ENCODE measurements around the gene YTHDC2. TPM values are rescaled to one million over a fixed set of nuclear protein-coding genes. Genes with fewer than 3 reads are reported as not detected.
A peak's percentile ranks its signal among the peaks of the same experiment; 100 is the strongest.

YTHDC2 gene
- total and polyA plus RNA-seq, 10 of the 15 experiments (the other 5 are each of a cell fraction or from before 2014, with no cell fraction given): 3.8 to 25.8 (median 16.4) TPM

DNA sequence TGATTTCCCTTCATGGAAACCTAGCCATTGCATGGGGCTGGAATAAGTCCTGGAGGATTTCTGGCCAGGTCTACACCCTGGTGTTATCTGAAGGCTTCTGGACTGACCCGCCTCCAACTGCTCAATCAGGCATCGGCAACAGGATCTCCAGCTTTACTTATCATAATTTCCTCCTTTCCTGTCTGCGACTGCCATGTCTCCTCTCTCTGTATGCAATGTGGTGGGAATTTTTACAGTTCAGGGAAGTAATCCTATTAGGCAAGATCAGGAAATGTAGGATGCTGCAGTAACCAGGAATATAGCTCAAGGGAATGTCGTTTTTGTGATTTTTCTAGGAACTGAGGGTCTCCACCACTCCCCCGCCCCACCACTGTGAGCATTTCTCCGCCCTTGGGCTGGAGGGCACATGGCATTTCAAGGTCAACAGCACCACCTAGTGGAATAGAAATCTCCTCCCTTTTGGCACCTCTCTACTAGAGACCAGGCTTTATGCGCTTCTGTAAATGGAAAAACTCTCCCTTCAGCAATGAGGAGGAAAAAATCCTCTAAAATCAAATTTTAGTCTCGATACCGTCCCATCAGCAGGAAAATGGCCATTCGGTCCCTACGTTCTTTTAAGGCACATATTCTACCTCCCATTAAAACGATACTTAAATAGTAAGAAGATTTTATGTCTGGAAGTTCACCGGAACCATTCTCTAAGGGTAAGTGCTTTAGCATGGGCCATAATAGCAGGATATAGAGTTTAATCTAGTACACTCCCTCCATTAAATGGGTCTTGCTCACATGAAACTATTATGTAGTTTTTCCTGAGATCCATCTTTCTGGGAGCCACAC lies 93.0 kb downstream of the YTHDC2 start:
- peak; percentile 7 for DNase-seq (ENCODE audit: low read depth, low spot score)
- ChIA-PET POLR2A (interaction anchor here (0.9 kb wide), 1 partner anchor 12 kb away, joined by 3 read pairs; no protein-coding TSS in a partner anchor), RAD21 (ENCODE audit: unreplicated experiment) (interaction anchor here (0.7 to 4.5 kb wide), 4 partner anchors 10 to 611 kb away, joined by 3 to 23 read pairs (median 10); no protein-coding TSS in a partner anchor), SMC1A (ENCODE audit: uncharacterized antibody, unreplicated experiment) (interaction anchor here (0.7 to 2.8 kb wide), 8 partner anchors 11 to 1057 kb away, joined by 3 to 13 read pairs (median 6); no protein-coding TSS in a partner anchor), CTCF (interaction anchor here (0.8 to 5.5 kb wide), 28 partner anchors 8 to 850 kb away, joined by 3 to 57 read pairs (median 4); no protein-coding TSS in a partner anchor)
- Histone ChIP-seq H3K9ac (ENCODE audit: control insufficient read depth, insufficient read depth, low read length) (no peak overlapping the region), H4K20me1 (ENCODE audit: control insufficient read depth, insufficient read depth) (no peaks in the 10 kb centered on the region), H3K27me3 (replicated peaks in 1 of 2; ENCODE audit: control insufficient read depth in 2 of 2, insufficient read depth in 2 of 2, low read length in 1 of 2) (no peaks in the 10 kb centered on the region), H3K4me3 (no peak overlapping the region), H3K9me3 (replicated peaks; ENCODE audit: control insufficient read depth, insufficient read depth, low read length) (no peaks in the 10 kb centered on the region; the same call in 2 of the 3 replicates), H3K27ac (ENCODE audit: control insufficient read depth, insufficient read depth) (no peak overlapping the region), H3K79me2 (ENCODE audit: control insufficient read depth, insufficient read depth, low read length) (no peaks in the 10 kb centered on the region), H2AFZ (ENCODE audit: control insufficient read depth, low read depth, low read length) (no peak overlapping the region), H3K4me2 (ENCODE audit: control insufficient read depth, insufficient read depth) (no peak overlapping the region), H3K4me1 (ENCODE audit: control insufficient read depth, insufficient read depth, low read length) (no peaks in the 10 kb centered on the region), H3K36me3 (ENCODE audit: control insufficient read depth in 2 of 2, insufficient read depth in 2 of 2, low read length in 1 of 2) (no peaks in the 10 kb centered on the region)
- intact Hi-C loops (cut with micrococcal nuclease; ENCODE audit: unreplicated experiment) (loop anchor here (1.0 to 10.0 kb wide), 6 partner anchors 227 to 1432 kb away; no protein-coding TSS in a partner anchor), in situ Hi-C loops (cut with MboI) (loop anchor here (5.0 to 10.0 kb wide), 3 partner anchors 224 to 1052 kb away; no protein-coding TSS in a partner anchor)
- peak; percentile 81 for FAIRE-seq
- BruUV-seq (replicated peaks): no TSS peak
- WGBS (ENCODE audit: insufficient coverage, insufficient replicate concordance, low lambda C conversion rate, missing lambda C conversion rate): 23% methylated on average over 13 of the region's 13 CpGs
- TF ChIP-seq BMI1 (IDR thresholded peaks at IDR 0.05; ENCODE audit: borderline replicate concordance): no peak
- no peak for TF ChIP-seq SMAD5 (IDR thresholded peaks at IDR 0.05; ENCODE audit: low read depth)
- TF ChIP-seq, protein P1, sequence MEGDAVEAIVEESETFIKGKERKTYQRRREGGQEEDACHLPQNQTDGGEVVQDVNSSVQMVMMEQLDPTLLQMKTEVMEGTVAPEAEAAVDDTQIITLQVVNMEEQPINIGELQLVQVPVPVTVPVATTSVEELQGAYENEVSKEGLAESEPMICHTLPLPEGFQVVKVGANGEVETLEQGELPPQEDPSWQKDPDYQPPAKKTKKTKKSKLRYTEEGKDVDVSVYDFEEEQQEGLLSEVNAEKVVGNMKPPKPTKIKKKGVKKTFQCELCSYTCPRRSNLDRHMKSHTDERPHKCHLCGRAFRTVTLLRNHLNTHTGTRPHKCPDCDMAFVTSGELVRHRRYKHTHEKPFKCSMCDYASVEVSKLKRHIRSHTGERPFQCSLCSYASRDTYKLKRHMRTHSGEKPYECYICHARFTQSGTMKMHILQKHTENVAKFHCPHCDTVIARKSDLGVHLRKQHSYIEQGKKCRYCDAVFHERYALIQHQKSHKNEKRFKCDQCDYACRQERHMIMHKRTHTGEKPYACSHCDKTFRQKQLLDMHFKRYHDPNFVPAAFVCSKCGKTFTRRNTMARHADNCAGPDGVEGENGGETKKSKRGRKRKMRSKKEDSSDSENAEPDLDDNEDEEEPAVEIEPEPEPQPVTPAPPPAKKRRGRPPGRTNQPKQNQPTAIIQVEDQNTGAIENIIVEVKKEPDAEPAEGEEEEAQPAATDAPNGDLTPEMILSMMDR (IDR thresholded peaks at IDR 0.05 in 2 of 3, conservative IDR thresholded peaks at IDR 0.05 in 1 of 3; ENCODE audit: control insufficient read depth in 2 of 3, extremely low read depth in 1 of 3, insufficient read depth in 1 of 3, low read depth in 3 of 3, low read length in 3 of 3): peak; percentile 63 to 82 (median 73)
- peak; percentile 75; the same call in 1 of the 2 replicates for TF ChIP-seq SMC3 (IDR thresholded peaks at IDR 0.05; ENCODE audit: borderline replicate concordance, low read length)
- TF ChIP-seq, protein P2, sequence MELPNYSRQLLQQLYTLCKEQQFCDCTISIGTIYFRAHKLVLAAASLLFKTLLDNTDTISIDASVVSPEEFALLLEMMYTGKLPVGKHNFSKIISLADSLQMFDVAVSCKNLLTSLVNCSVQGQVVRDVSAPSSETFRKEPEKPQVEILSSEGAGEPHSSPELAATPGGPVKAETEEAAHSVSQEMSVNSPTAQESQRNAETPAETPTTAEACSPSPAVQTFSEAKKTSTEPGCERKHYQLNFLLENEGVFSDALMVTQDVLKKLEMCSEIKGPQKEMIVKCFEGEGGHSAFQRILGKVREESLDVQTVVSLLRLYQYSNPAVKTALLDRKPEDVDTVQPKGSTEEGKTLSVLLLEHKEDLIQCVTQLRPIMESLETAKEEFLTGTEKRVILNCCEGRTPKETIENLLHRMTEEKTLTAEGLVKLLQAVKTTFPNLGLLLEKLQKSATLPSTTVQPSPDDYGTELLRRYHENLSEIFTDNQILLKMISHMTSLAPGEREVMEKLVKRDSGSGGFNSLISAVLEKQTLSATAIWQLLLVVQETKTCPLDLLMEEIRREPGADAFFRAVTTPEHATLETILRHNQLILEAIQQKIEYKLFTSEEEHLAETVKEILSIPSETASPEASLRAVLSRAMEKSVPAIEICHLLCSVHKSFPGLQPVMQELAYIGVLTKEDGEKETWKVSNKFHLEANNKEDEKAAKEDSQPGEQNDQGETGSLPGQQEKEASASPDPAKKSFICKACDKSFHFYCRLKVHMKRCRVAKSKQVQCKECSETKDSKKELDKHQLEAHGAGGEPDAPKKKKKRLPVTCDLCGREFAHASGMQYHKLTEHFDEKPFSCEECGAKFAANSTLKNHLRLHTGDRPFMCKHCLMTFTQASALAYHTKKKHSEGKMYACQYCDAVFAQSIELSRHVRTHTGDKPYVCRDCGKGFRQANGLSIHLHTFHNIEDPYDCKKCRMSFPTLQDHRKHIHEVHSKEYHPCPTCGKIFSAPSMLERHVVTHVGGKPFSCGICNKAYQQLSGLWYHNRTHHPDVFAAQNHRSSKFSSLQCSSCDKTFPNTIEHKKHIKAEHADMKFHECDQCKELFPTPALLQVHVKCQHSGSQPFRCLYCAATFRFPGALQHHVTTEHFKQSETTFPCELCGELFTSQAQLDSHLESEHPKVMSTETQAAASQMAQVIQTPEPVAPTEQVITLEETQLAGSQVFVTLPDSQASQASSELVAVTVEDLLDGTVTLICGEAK (IDR thresholded peaks at IDR 0.05; ENCODE audit: borderline replicate concordance): no peak
- TF ChIP-seq RB1 (IDR thresholded peaks at IDR 0.05; ENCODE audit: borderline replicate concordance): 0 out of 2 replicates have a peak, but pooled peaks have one; percentile 22
- TF ChIP-seq RAD21 (IDR thresholded peaks at IDR 0.05; ENCODE audit: insufficient read depth, low read depth, low read length): peak; percentile 96
- peak; percentile 98 for ATAC-seq
